ENCODE measurements around the gene SUSD3.

The SUSD3 gene

GRCh38 chr9:93030642-93031628, 27.6 kb upstream of the SUSD3 start:
- DNase-seq = no peak

- DNase-seq = no peak
Observed at GRCh38 chr9:93031629-93032430, 26.7 kb upstream of the SUSD3 start.

- no peak for DNase-seq
Observed at GRCh38 chr9:93032545-93032944, 26.0 kb upstream of the SUSD3 start.

GRCh38 chr9:93033531-93033930, 25.0 kb upstream of the SUSD3 start:
- no peak for DNase-seq

- no peak for DNase-seq
Observed at GRCh38 chr9:93035106-93035660, 23.3 kb upstream of the SUSD3 start.

- no peak for DNase-seq
Observed at GRCh38 chr9:93035821-93036351, 22.6 kb upstream of the SUSD3 start.

- DNase-seq = no peak
Observed at GRCh38 chr9:93036887-93037475, 21.5 kb upstream of the SUSD3 start.

GRCh38 chr9:93037476-93037971, 21.0 kb upstream of the SUSD3 start:
- DNase-seq = no peak

- no peak for DNase-seq
Observed at GRCh38 chr9:93038918-93039317, 19.6 kb upstream of the SUSD3 start.

- DNase-seq = no peak
Observed at GRCh38 chr9:93039456-93039855, 19.0 kb upstream of the SUSD3 start.

- no peak for DNase-seq
Observed at GRCh38 chr9:93039976-93040375, 18.5 kb upstream of the SUSD3 start.

GRCh38 chr9:93040409-93040808, 18.1 kb upstream of the SUSD3 start:
- DNase-seq = no peak

GRCh38 chr9:93041108-93041802, 17.2 kb upstream of the SUSD3 start:
- no peak for DNase-seq

GRCh38 chr9:93043122-93043521, 15.4 kb upstream of the SUSD3 start:
- no peak for DNase-seq

GRCh38 chr9:93045521-93045920, 13.0 kb upstream of the SUSD3 start:
- DNase-seq = no peak

- DNase-seq = no peak
Observed at GRCh38 chr9:93048566-93049448, 9.7 kb upstream of the SUSD3 start.

- no peak for DNase-seq
Observed at GRCh38 chr9:93049491-93049890, 9.0 kb upstream of the SUSD3 start.

GRCh38 chr9:93050231-93050630, 8.3 kb upstream of the SUSD3 start:
- no peak for DNase-seq

GRCh38 chr9:93051680-93052089, 6.8 kb upstream of the SUSD3 start:
- no peak for DNase-seq

- DNase-seq = no peak
Observed at GRCh38 chr9:93052791-93053540, 5.5 kb upstream of the SUSD3 start.

Data from activated CD4-positive, alpha-beta T cell treated with anti-CD3 and anti-CD28 coated beads, Interleukin-2, amount 50 U/mL, for 4 hours (primary cell).